Stimulated activated CD8-positive, alpha-beta memory T cell treated with anti-CD3 and anti-CD28 coated beads, Interleukin-15, amount 100 ng/mL, for 4 hours (primary cell): ENCODE measurements around the gene TRAPPC3L.

Source experiments
- DNase-seq, 2 donors: peaks; one replicate each; pipeline ENCODE4 v3.0.0-alpha.2; 2020; ENCODE audit warnings: low read depth in 2 of 2

TRAPPC3L gene

GRCh38 chr6:116465246-116465645 lies 80.2 kb downstream of the TRAPPC3L start:
- no peak for DNase-seq

DNA sequence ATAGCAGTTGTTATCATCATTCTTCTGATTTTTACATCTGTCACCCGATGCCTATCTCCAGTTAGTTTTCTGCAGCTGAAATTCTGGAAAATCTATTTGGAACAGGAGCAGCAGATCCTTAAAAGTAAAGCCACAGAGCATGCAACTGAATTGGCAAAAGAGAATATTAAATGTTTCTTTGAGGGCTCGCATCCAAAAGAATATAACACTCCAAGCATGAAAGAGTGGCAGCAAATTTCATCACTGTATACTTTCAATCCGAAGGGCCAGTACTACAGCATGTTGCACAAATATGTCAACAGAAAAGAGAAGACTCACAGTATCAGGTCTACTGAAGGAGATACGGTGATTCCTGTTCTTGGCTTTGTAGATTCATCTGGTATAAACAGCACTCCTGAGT lies 82.2 kb downstream of the TRAPPC3L start:
- DNase-seq = no peak

GRCh38 chr6:116461932-116462885 lies 83.3 kb downstream of the TRAPPC3L start:
- DNase-seq = peak in 1 of 2 donors; percentile 32

DNA sequence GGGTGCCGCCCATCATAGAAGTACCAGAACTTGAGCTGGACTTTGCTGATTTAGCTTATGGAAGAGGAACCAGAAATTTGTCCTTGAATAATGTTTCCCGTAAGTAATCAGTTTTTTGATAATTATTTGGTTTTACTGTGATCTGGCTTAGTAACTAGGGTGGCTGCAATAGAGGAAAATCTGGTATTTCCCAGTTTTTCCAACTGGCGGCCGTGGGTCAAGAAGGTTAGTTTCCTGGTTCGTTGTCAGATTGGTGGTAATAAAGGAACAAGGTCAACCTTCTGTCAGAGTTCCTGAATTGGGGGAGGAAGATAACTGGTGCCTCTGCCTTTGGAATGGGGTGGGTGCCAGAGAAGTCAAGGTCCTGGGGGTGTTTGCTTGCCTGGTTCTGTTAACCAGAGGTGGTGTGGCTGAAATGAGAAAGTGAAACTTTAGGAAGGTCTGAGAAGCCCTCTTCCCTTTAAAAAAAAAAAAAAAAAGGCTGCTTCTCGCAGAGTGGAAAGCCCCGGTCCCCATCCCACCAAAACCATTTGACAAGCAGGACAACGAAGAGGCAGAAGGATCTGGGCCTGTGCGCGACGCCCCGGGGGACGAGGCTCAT lies 84.1 kb downstream of the TRAPPC3L start, which contains the start of gene CALHM6:
TSS of gene CALHM6 (plus strand) at position 45 of the 601 bp plus-strand sequence. CDS start at position 600, 555 bp downstream.
- DNase-seq = no peak

DNA sequence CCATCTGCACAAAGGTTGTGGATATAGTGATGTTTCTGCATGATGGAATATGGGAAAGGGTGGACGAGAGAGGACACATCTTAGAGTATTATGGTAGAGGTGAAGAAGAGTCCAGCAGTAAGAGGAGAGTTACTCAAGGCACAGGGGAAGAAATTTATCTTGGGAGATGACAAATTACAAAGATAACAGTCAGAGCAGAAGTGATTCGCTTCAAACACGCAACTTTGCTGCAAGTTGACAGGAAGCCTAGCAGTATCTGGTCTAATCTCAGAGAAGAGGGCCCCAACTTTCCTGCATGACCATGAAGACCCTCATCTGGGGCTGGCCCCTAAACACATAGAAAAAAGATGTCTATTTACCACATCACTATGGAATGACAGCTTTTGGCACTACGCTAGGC lies 85.6 kb downstream of the TRAPPC3L start:
- DNase-seq = no peak

DNA sequence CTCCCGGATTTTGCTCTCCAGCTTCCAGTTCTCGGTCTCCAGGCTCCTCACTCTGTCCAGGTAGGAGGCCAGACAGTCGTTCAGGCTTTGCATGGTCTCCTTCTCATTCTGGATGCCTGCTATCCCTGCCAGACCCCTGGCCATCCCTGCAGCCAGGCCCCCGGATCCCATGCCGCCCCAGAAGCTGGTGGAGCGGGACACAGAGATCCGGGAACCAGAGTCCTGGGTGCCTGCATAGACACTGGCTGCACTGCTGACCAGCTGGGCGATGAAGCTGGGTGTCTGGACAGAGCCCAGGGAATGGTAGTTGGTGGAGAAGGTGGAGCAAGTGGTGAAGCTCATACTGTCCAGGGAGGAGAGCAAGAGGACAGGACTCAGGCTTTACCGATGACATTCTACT lies 87.2 kb downstream of the TRAPPC3L start:
- DNase-seq = no peak

DNA sequence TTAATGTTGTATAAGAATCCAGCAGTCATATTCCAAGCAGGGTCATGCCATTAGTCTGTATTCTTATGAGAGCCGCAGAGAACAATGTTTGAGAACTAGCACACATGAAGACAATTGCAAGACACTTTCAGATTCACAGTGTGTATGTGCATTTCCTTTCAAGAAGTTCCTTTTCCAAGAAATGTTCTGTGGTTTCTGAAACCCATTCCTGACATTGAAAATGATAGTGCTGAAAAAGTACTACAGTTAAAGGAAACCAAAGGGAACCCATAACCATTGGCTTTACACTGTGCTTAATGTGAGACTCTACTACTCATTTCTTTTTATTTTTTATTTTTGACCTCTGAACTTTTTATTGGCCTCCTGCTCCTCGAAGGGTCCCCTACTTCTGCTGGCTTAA lies 88.6 kb downstream of the TRAPPC3L start:
- no peak for DNase-seq

- no peak for DNase-seq
Measured at GRCh38 chr6:116456106-116456505, 89.4 kb downstream of the TRAPPC3L start.

GRCh38 chr6:116452531-116452930 lies 93.0 kb downstream of the TRAPPC3L start:
- DNase-seq = no peak

DNA sequence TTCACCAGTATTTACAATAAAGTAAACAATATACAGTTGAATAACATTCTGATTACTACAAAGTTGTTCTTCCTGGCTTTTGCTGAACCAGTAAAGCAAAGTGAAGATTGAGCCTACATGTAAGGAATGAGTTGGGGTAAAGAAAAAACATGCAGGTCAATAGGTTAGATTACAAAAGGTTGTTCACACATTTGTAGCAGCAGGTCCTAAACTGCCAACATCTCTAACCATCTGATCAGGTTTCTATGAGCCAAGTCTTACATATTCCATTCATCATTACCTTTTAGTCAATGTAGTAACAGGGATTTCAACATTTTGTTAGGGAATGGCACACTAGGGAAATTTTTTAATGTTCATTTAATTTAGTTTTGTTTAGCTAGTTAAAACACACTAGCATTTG lies 93.6 kb downstream of the TRAPPC3L start:
- no peak for DNase-seq

DNA sequence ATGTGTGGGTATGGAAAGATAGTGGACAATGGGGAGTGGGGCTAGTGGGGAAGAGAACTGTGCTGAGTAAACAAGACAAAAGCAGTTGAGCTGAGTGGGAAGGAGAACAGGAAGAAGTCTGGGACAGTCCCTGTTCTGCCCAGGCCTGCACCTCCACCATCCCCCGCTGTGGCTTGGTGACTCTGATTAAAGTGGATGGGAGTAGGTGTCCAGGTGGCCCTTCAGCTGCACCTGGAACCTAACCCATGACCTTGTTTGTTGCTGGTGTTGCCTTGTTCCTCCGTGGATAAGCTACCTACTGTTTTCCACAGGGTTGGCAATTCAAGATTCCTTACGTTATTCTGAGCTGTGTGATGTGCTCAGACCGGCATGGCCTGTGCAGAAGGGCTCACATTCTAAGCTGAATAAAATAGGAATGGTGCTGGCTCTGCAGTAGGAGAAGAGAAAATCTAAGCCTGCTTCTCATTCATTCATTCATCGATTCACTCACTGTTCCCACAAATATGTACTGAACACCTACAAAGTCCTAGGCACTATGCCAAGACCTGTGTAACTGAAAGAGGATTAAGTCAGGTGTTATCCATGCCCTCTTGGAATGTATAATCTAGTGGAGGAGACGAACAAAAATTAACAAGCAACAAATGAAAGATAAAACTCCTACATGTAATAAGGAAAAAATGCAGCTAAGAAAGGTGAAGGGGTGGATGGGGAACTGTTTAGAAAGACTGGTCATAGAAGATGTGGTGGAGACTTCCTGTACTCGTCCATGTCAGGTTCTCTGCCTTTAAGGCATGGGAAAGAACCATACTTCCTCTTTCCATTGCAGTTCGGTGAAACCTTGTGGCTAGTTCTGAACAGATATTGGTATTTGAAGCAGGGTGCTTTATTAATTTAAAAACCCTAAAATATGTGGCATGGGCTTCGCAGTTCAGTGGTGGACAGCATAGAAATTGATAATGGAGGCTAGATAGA lies 94.4 kb downstream of the TRAPPC3L start:
- no peak for DNase-seq

DNA sequence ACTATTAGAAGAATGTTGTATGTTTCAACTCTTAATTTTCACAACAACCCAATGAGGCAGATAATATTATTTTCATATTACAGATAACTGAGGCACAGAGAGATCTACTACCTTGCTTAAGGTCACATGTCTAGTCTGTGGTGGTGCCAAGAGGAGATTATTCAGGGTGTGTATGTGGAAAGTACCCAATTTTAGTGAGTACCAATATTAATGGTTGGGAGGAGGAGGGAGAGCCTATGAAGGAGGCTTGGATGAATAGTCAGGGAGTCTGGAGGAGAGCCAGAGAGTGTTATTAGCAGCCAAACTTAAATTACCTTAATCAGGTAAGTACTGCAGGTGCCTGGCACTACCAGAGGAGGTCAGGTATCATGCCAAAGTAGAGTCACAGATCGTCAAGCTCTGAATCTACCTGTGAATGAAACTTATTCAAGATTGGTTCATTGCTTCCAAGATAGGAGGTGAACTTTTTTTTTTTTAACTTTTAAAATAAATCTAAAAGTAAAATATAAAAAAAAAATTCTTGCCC lies 95.2 kb downstream of the TRAPPC3L start:
- no peak for DNase-seq

DNA sequence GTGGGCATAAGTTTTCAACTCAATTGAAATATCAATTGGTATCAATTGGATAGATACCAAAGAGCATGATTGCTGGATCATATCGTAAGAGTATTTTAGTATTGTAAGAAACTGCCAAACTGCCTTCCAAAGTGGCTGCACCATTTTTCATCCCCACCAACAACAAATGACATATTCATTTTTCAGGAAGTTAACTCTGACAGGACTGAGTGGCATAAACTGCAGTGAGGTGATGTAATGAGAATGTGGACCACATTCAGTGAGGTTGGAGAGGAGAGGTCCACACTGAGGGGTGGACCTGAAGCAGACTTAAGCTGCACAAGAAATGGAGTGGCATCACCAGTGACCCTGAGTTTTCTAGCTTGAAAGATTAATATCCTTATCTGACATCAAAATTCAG lies 95.9 kb downstream of the TRAPPC3L start:
- no peak for DNase-seq

DNA sequence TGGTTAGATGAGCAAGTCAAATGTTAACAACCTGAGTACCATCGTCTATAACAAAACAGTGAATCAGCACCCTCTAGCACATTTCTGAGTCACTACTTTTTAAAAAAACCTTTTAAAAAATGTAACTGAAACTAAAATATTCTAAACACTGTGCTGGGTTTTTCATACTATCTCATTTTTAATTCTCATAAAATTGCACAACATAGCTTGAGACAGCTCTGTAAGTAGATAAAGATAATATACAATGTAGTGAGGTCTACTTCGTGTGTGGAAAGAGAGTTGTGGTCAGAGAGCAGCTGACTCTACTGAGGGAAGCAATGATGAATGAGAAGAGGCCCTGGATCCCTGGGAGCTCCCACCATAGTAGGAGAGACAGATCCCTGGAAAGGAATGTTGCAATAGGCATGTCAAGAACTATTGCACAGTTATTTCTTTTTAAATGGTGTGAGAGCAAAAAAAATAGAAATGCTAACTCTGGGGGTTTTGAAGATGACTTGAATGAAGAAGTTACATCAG lies 97.9 kb downstream of the TRAPPC3L start:
- DNase-seq = no peak

GRCh38 chr6:116447052-116447451 lies 98.4 kb downstream of the TRAPPC3L start:
- DNase-seq = no peak

DNA sequence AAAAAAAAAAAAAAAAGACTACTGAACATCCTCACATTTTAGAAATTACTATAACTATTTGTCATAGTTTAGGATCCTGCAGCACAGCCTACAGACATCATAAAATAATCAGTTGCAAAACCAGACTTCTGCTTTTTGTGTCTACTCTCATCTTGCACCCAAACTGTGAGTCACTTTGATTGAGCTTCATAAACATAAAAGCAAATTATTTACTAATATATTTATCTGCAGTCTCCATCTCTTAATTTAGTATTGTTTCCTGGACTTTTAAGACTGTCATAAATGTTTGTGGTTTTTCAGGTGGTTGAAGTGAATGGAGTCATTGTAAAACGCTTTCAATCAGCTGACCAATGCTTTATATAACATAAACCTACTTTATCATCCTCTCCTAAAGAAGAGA lies 99.1 kb downstream of the TRAPPC3L start:
- no peak for DNase-seq

GRCh38 chr6:116445102-116445501 lies 100.4 kb downstream of the TRAPPC3L start:
- DNase-seq = no peak
